B cell (primary cell): ENCODE results near the gene COX14. TPM values are rescaled to one million over a fixed set of nuclear protein-coding genes. Genes with fewer than 3 reads are reported as not detected.
A peak's percentile ranks its signal among the peaks of the same experiment; 100 is the strongest.

ENCODE experiments used
- ATAC-seq: fragments of 200-7000 bp; cut with Tn5 transposase; one replicate; pipeline ENCODE4 v1.10.0; 2021; ENCODE audit warnings: low read depth, mild to moderate bottlenecking, moderate number of reproducible peaks, moderate library complexity
- CTCF ChIA-PET: fragments of 350-600 bp; sonication (Branson Sonifier 250); formaldehyde crosslinking; loops from one replicate; lab custom pipeline; 2021; ENCODE audit warnings: antibody characterized with exemption, inconsistent platforms; lab: Charles Lee
- POLR2A ChIA-PET: fragments of 350-600 bp; sonication (Branson Sonifier 250); formaldehyde crosslinking; loops from one replicate; lab custom pipeline; 2021; ENCODE audit warnings: antibody characterized with exemption; lab: Charles Lee
- DNase-seq: peaks from one replicate; pipeline ENCODE4 v3.0.0; 2013
- H2AFZ ChIP-seq: 2 replicates; pipeline ENCODE4 v1.6.1; 2012; ENCODE audit warnings: mild to moderate bottlenecking, low read depth, low read length; ENCODE audit not compliant: insufficient read depth, poor library complexity, severe bottlenecking
- H3K27ac ChIP-seq, 2 donors: 1 replicate in 1 of 2; 2 replicates in 1 of 2; pipeline ENCODE4 v1.5.1; 2012 to 2013; ENCODE audit warnings: low read length in 2 of 2, mild to moderate bottlenecking in 2 of 2, moderate library complexity in 1 of 2
- H3K27me3 ChIP-seq, 4 experiments: fragments of 200-600 bp in 1 of 4; sonication (generic) in 1 of 4; replicated peaks in 1 of 4; 1 replicate in 2 of 4; 2 replicates in 2 of 4; pipeline versions ENCODE4 v1.6.1 to v1.7.0; 2013 to 2016; ENCODE audit warnings: low read length in 3 of 4, mild to moderate bottlenecking in 2 of 4, mixed read lengths in 1 of 4, moderate library complexity in 1 of 4; ENCODE audit not compliant: insufficient read depth in 4 of 4, control insufficient read depth in 3 of 4; ENCODE audit errors: control extremely low read depth in 1 of 4
- H3K36me3 ChIP-seq, 2 experiments: replicated peaks in 1 of 2; 1 replicate in 1 of 2; 2 replicates in 1 of 2; pipeline versions ENCODE4 v1.6.1 to v1.7.1; 2013; ENCODE audit warnings: low read length in 1 of 2; ENCODE audit not compliant: insufficient read depth in 2 of 2, control insufficient read depth in 1 of 2; ENCODE audit errors: control extremely low read depth in 1 of 2, extremely low read depth in 1 of 2
- H3K4me1 ChIP-seq, 2 donors: fragments of 200-600 bp in 1 of 2; sonication (generic) in 1 of 2; 1 replicate in 1 of 2; 2 replicates in 1 of 2; pipeline versions ENCODE4 v1.5.1 to v1.6.1; 2013 to 2017; ENCODE audit warnings: low read length in 2 of 2; ENCODE audit not compliant: control insufficient read depth in 2 of 2, insufficient read depth in 2 of 2
- H3K4me2 ChIP-seq: replicated peaks from 2 replicates; pipeline ENCODE3; 2012; ENCODE audit warnings: mild to moderate bottlenecking, low read depth, low read length; ENCODE audit not compliant: poor library complexity, severe bottlenecking
- H3K4me3 ChIP-seq, 5 experiments: fragments of 200-600 bp in 1 of 5; sonication (generic) in 1 of 5; 1 replicate in 3 of 5; 2 replicates in 2 of 5; pipeline versions ENCODE4 v1.5.1 to v1.7.0; 2011 to 2016; ENCODE audit warnings: low read length in 4 of 5, mild to moderate bottlenecking in 4 of 5, low read depth in 2 of 5, control low read depth in 1 of 5, moderate library complexity in 1 of 5; ENCODE audit not compliant: insufficient read depth in 1 of 5; ENCODE audit errors: control extremely low read depth in 1 of 5, extremely low read depth in 1 of 5
- H3K79me2 ChIP-seq: fragments of 200-600 bp; sonication (generic); one replicate; pipeline ENCODE4 v1.6.0; 2016; ENCODE audit warnings: low read length; ENCODE audit not compliant: control insufficient read depth, insufficient read depth
- H3K9ac ChIP-seq: fragments of 200-600 bp; sonication (generic); 2 replicates; pipeline ENCODE4 v1.6.1; 2017; ENCODE audit warnings: mild to moderate bottlenecking, low read length, moderate library complexity
- H3K9me3 ChIP-seq, 3 donors: one replicate each; pipeline versions ENCODE4 v1.6.1 to v1.7.1; 2013; ENCODE audit warnings: low read length in 2 of 3; ENCODE audit not compliant: control insufficient read depth in 2 of 3, insufficient read depth in 1 of 3; ENCODE audit errors: control extremely low read depth in 1 of 3
- H4K20me1 ChIP-seq: 2 replicates; pipeline ENCODE4 v1.6.0; 2012; ENCODE audit warnings: mild to moderate bottlenecking, low read length; ENCODE audit not compliant: insufficient read depth, control insufficient read depth, poor library complexity, severe bottlenecking
- H3K27ac Mint-ChIP-seq: one replicate; pipeline ENCODE4 v1.8.0; 2021; ENCODE audit warnings: mixed read lengths
- H3K27me3 Mint-ChIP-seq: one replicate; pipeline ENCODE4 v1.8.0; 2021; ENCODE audit warnings: mixed read lengths
- H3K4me1 Mint-ChIP-seq: one replicate; pipeline ENCODE4 v1.8.0; 2021; ENCODE audit warnings: mixed read lengths
- H3K4me3 Mint-ChIP-seq: one replicate; pipeline ENCODE4 v1.8.0; 2021; ENCODE audit warnings: mixed read lengths
- H3K9me3 Mint-ChIP-seq: one replicate; pipeline ENCODE4 v1.8.0; 2022; ENCODE audit warnings: mixed read lengths; ENCODE audit not compliant: insufficient read depth
- EZH2 ChIP-seq: IDR thresholded peaks from 2 replicates; pipeline ENCODE4 v1.6.1; 2012; ENCODE audit warnings: borderline replicate concordance, low read depth, mild to moderate bottlenecking, moderate library complexity, low read length; ENCODE audit not compliant: insufficient read depth, poor library complexity, severe bottlenecking
- WGBS: methylation state at CpG from one replicate; pipeline ENCODE4 v1.1.5; 2013; ENCODE audit warnings: missing lambda C conversion rate; ENCODE audit not compliant: insufficient coverage; 5-methylcytosine and 5-hydroxymethylcytosine counted together
- intact Hi-C: fragments of 100-400 bp; cut with micrococcal nuclease; formaldehyde crosslinking; loops from one replicate; pipeline ENCODE4 v1.10.0; 2022
- polyA plus RNA-seq: library from polyadenylated mRNA; depleted of rRNA; stranded (reverse); fragments of >200 nt; gene quantifications from 2 replicates; pipeline ENCODE4 v1.2.3, GENCODE V29; 2012
- total RNA-seq, 2 donors: library from RNA; stranded (reverse); fragments of 120-200 nt in 1 of 2; gene quantifications; 1 replicate in 1 of 2; 2 replicates in 1 of 2; pipeline versions ENCODE4 v1.2.3 to v1.2.4, GENCODE V29; 2013 to 2022
- TF ChIP-seq, protein P1 (sequence below): fragments of 200-600 bp; IDR thresholded peaks from one replicate; pipeline ENCODE4 v1.8.0; 2022; ENCODE audit warnings: antibody characterized with exemption, mild to moderate bottlenecking

The COX14 gene
- total and polyA plus RNA-seq, 2 donors (not counting 1 experiment from before 2014, with no cell fraction given) = 31.8 to 60.4 TPM

DNA sequence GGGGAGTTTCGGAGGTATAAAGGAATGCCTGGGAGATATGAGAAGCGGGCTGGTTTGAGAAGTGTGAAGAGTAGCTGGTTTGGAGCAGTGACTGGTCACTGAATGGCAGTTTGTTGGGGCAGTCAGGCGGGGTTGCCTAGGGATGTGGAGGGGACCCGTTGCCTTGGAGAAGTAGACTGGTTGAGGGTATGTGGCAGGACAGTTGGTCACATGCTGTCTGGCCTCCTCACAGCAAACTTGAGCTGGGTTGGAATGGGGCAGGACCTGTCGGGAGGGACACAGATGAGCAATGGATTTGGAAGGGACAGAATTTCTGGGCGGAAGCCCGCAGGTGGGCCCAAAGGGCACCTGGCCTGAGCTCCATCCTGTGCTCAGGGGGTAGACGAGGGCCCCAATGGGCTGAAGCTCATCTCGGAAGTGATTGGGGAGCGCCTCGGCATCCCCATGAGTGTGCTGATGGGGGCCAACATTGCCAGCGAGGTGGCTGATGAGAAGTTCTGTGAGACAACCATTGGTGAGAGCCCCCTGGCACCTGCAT, 6.1 kb upstream of the COX14 start:
- Histone ChIP-seq H3K79me2 (peaks cover 15% of the 10 kb centered on the region), H3K36me3 (peaks cover 0 to 24% of the 10 kb centered on the region in 2 experiments), H3K27me3 (no peaks in the 10 kb centered on the region), H4K20me1 (no peaks in the 10 kb centered on the region), H2AFZ (no peak overlapping the region), H3K4me2 (no peak overlapping the region), H3K4me1 (peaks cover 20 to 32% of the 10 kb centered on the region in 2 donors), H3K27ac (no peak overlapping the region), H3K9ac (no peak overlapping the region), H3K4me3 (no peak overlapping the region), H3K9me3 (no peaks in the 10 kb centered on the region)
- TF ChIP-seq, protein P1, sequence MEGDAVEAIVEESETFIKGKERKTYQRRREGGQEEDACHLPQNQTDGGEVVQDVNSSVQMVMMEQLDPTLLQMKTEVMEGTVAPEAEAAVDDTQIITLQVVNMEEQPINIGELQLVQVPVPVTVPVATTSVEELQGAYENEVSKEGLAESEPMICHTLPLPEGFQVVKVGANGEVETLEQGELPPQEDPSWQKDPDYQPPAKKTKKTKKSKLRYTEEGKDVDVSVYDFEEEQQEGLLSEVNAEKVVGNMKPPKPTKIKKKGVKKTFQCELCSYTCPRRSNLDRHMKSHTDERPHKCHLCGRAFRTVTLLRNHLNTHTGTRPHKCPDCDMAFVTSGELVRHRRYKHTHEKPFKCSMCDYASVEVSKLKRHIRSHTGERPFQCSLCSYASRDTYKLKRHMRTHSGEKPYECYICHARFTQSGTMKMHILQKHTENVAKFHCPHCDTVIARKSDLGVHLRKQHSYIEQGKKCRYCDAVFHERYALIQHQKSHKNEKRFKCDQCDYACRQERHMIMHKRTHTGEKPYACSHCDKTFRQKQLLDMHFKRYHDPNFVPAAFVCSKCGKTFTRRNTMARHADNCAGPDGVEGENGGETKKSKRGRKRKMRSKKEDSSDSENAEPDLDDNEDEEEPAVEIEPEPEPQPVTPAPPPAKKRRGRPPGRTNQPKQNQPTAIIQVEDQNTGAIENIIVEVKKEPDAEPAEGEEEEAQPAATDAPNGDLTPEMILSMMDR = no peak
- no peak for TF ChIP-seq EZH2
- Mint-ChIP-seq H3K4me3 (no peak overlapping the region), H3K9me3 (no peaks in the 10 kb centered on the region), H3K4me1 (peaks cover 27% of the 10 kb centered on the region), H3K27me3 (no peaks in the 10 kb centered on the region), H3K27ac (peak overlapping the region; percentile 37)
- POLR2A ChIA-PET = no interaction called here
- 96% methylated on average over 11 of the region's 12 CpGs for WGBS
- CTCF ChIA-PET = interaction anchor here (14.8 kb wide), 1 partner anchor 17 kb away, joined by 343 read pairs; the partner anchor contains the start of gene SMARCD1
- no peak for DNase-seq
- no peak for ATAC-seq
- intact Hi-C loops = no loop called here

DNA sequence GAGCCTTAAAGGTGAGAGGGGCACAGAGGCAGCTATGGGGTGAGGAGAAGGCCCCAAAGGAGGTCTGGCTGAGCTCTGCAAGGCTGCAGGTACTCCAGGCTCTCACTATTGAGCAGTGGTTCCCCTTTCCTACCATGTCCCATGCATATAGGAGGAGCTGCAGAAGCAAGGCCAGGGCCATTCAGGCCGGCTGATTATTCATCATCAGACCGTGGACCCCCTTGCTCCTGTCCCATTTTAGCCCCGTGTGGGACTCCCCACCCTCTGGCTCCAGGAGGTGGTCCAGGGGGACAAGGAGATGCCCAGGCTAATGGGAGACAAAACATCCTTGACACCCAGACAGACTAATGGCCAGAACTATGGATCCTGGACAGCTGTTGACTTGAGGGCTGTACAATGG, 5.1 kb upstream of the COX14 start:
- peaks cover 35% of the 10 kb centered on the region for H3K4me1 Mint-ChIP-seq
- DNase-seq (no peak), ATAC-seq (no peak)
- H3K4me3 Mint-ChIP-seq = no peak overlapping the region
- H3K4me1 ChIP-seq = peaks cover 24 to 38% of the 10 kb centered on the region in 2 donors
- H3K27me3 Mint-ChIP-seq = no peaks in the 10 kb centered on the region
- H3K27ac ChIP-seq = no peak overlapping the region
- H4K20me1 ChIP-seq = no peaks in the 10 kb centered on the region
- ChIA-PET POLR2A (interaction anchor here (0.6 kb wide), 1 partner anchor 661 kb away, joined by 3 read pairs; no protein-coding TSS in a partner anchor), CTCF (interaction anchor here (1.4 to 14.8 kb wide), 2 partner anchors 18 to 140 kb away, joined by 3 to 343 read pairs; partner anchors contain the start of gene SMARCD1)
- peak overlapping the region; percentile 4 for H3K27ac Mint-ChIP-seq
- no peak overlapping the region for H2AFZ ChIP-seq
- H3K79me2 ChIP-seq = peaks cover 15% of the 10 kb centered on the region
- WGBS = 93% methylated on average over 3 of the region's 3 CpGs
- H3K27me3 ChIP-seq = no peaks in the 10 kb centered on the region
- peaks cover 0 to 17% of the 10 kb centered on the region in 2 experiments for H3K36me3 ChIP-seq
- no peaks in the 10 kb centered on the region for H3K9me3 Mint-ChIP-seq
- no peak overlapping the region for H3K4me2 ChIP-seq
- no peak overlapping the region for H3K9ac ChIP-seq
- H3K4me3 ChIP-seq = no peak overlapping the region
- TF ChIP-seq EZH2 = no peak
- TF ChIP-seq, protein P1 = no peak
- no peaks in the 10 kb centered on the region for H3K9me3 ChIP-seq
- intact Hi-C loops = no loop called here
